Lower lobe of right lung (tissue), 2 donors: ENCODE data around the gene TIAL1. TPM values are rescaled to one million over a fixed set of nuclear protein-coding genes. Genes with fewer than 3 reads are reported as not detected.

Experiments
- ATAC-seq, 2 donors: fragments of 200-7000 bp; cut with Tn5 transposase; one replicate each; pipeline ENCODE4 v1.9.1; 2020 to 2022; ENCODE audit warnings: mild to moderate bottlenecking in 2 of 2, moderate library complexity in 2 of 2
- DNase-seq: peaks from one replicate; pipeline ENCODE4 v3.0.0-alpha.2; 2020
- H3K27ac ChIP-seq: fragments of 200-600 bp; one replicate; pipeline ENCODE4 v1.8.0; 2022
- H3K27me3 ChIP-seq: fragments of 200-600 bp; one replicate; pipeline ENCODE4 v1.8.0; 2022; ENCODE audit warnings: low read depth
- H3K36me3 ChIP-seq: fragments of 200-600 bp; one replicate; pipeline ENCODE4 v1.8.0; 2022; ENCODE audit warnings: mild to moderate bottlenecking
- H3K4me1 ChIP-seq: fragments of 200-600 bp; one replicate; pipeline ENCODE4 v1.8.0; 2022
- H3K4me3 ChIP-seq: fragments of 200-600 bp; one replicate; pipeline ENCODE4 v1.8.0; 2022; ENCODE audit warnings: mild to moderate bottlenecking
- H3K9me3 ChIP-seq: fragments of 200-600 bp; one replicate; pipeline ENCODE4 v1.8.0; 2022
- CTCF ChIP-seq: fragments of 200-600 bp; IDR thresholded peaks from one replicate; pipeline ENCODE4 v1.8.0; 2022; ENCODE audit warnings: antibody characterized with exemption, mild to moderate bottlenecking
- intact Hi-C: fragments of 100-400 bp; cut with DNase I; formaldehyde crosslinking; loops from one replicate; pipeline ENCODE4 v1.11.0; 2022
- long read RNA-seq: library from polyadenylated mRNA; unstranded; transcript quantifications from one replicate; pipeline ENCODE4 v2.0.0, GENCODE V29; 2021
- total RNA-seq: library from RNA; stranded (reverse); fragmentation: NEBNext Ultra II Directional; extraction: Animal tissue kit (Norgen Biotek cat#: 25700); gene quantifications from one replicate; pipeline ENCODE4 v1.2.1, GENCODE V29; 2021
- donor health status: DM: no; HTN: yes; CAD: no; lungs with severe emphysema.

Gene TIAL1
- 99.0 TPM for total RNA-seq
- long read RNA-seq, full-length matches to known transcripts: 10 of 40 reads
- long read RNA-seq, partial matches to known transcripts: 18 of 40 reads
- long read RNA-seq, other reads (novel, unspliced or antisense): 12 of 40 reads

- intact Hi-C loops: no loop called here
- DNase-seq (peak; percentile 99), ATAC-seq (peak; percentile 95 to 96)
- Histone ChIP-seq H3K4me3 (peak within 1 kb of the TSS; percentile 95), H3K4me1 (peaks cover 46% of the 10 kb centered on the region), H3K9me3 (no peaks in the 10 kb centered on the region), H3K27ac (peak within 1 kb of the TSS; percentile 96), H3K36me3 (no peaks in the 10 kb centered on the region), H3K27me3 (no peaks in the 10 kb centered on the region)
- TF ChIP-seq CTCF: no peak
Observed at GRCh38 chr10:119596537-119597404, at the start of gene TIAL1. TSS of gene TIAL1 (minus strand) at chr10:119596964. CDS start at chr10:119596465, 499 bp downstream.

DNA sequence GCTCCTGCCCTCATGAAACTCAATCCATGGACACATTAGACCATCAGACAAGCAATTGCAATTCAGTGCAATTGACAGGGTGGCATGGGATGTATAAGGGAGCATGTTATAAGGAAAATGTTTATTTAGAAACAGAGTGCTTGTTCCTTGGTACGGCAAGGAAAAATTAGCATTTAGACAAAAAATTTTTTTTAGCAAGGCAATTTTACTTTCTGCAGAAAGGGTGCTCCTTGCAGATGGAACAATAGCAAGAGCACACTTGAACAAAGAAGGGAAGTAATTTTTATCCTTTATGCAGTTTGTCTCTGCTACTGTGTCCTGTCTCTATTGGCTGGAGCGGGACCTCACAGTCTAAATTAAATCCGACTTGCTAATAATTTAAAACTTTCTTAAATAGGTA, 48.2 kb upstream of the TIAL1 start:
- H3K4me1 ChIP-seq: no peaks in the 10 kb centered on the region
- no peak overlapping the region for H3K4me3 ChIP-seq
- no peaks in the 10 kb centered on the region for H3K36me3 ChIP-seq
- TF ChIP-seq CTCF: no peak
- no peak overlapping the region for H3K27ac ChIP-seq
- intact Hi-C loops: no loop called here
- no peaks in the 10 kb centered on the region for H3K27me3 ChIP-seq
- H3K9me3 ChIP-seq: peaks cover 6% of the 10 kb centered on the region
- ATAC-seq (no peak), DNase-seq (no peak)

GRCh38 chr10:119644205-119644814, 47.5 kb upstream of the TIAL1 start:
- TF ChIP-seq CTCF: no peak
- DNase-seq: no peak
- Histone ChIP-seq H3K9me3 (peaks cover 6% of the 10 kb centered on the region), H3K4me1 (no peaks in the 10 kb centered on the region), H3K36me3 (no peaks in the 10 kb centered on the region), H3K4me3 (no peak overlapping the region), H3K27ac (no peak overlapping the region), H3K27me3 (no peaks in the 10 kb centered on the region)
- ATAC-seq: no peak
- intact Hi-C loops: no loop called here

- intact Hi-C loops: no loop called here
- Histone ChIP-seq H3K9me3 (peaks cover 6% of the 10 kb centered on the region), H3K4me3 (no peak overlapping the region), H3K27me3 (no peaks in the 10 kb centered on the region), H3K36me3 (no peaks in the 10 kb centered on the region), H3K4me1 (no peaks in the 10 kb centered on the region), H3K27ac (no peak overlapping the region)
- ATAC-seq (no peak), DNase-seq (no peak)
- TF ChIP-seq CTCF: no peak
Observed at GRCh38 chr10:119643306-119644204, 46.8 kb upstream of the TIAL1 start.

- ATAC-seq (peak; percentile 21 to 26), DNase-seq (no peak)
- Histone ChIP-seq H3K9me3 (peaks cover 6% of the 10 kb centered on the region), H3K4me1 (no peaks in the 10 kb centered on the region), H3K36me3 (no peaks in the 10 kb centered on the region), H3K4me3 (no peak overlapping the region), H3K27me3 (no peaks in the 10 kb centered on the region), H3K27ac (no peak overlapping the region)
- intact Hi-C loops: no loop called here
- TF ChIP-seq CTCF: no peak
Observed at GRCh38 chr10:119642556-119643111, 45.9 kb upstream of the TIAL1 start.
